Measurements from ENCODE around the gene MPP7.

Gene MPP7

DNA sequence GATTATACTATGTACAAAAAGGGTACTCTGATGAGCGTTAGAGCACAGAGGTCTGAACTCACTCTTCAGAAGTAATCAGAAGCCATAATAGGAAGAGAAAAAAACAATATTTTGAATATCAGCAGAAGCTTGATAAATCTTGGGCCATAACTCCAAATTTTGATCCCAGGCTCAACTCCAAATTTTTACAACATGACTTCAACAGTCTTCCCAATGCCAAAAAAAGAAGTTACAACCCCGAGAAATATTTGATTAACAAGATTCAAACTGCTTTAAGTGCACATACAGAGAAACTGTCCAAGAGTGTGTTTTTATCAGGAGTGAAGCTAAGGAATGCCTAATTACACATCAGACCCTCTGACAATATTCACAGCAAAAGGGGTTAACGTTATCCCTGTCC lies 7.5 kb downstream of the MPP7 start:
- Mint-ChIP-seq H3K4me1 (ENCODE audit: low read depth) (peaks cover 13% of the 10 kb centered on the region), H3K27me3 (no peaks in the 10 kb centered on the region), H3K27ac (no peak overlapping the region), H3K4me3 (no peak overlapping the region), H3K36me3 (ENCODE audit: low read depth) (no peaks in the 10 kb centered on the region), H3K9me3 (no peaks in the 10 kb centered on the region)
- intact Hi-C loops (cut with micrococcal nuclease), result no loop called here

DNA sequence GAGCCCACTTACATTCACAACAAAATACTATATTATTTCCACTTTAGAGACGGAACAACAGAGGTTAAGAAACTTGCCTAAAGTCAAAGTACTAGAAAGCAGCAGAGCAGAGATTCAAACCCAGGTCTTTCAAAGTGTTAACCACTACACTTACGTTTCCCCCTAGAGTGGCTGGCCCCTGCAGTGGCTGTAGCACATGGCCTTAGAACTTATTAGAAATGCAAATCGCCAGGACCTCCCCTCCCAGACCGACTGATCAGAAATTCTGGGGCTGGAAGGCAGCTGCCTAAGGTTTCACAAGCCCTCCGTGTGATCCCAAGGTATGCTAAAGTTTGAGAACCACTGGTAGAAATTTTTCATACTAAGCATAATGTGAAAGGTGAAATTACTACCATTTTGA lies 8.1 kb downstream of the MPP7 start:
- Mint-ChIP-seq H3K27me3 (no peaks in the 10 kb centered on the region), H3K36me3 (ENCODE audit: low read depth) (no peaks in the 10 kb centered on the region), H3K4me1 (ENCODE audit: low read depth) (peaks cover 13% of the 10 kb centered on the region), H3K4me3 (no peak overlapping the region), H3K27ac (no peak overlapping the region), H3K9me3 (no peaks in the 10 kb centered on the region)
- intact Hi-C loops (cut with micrococcal nuclease), result no loop called here

- intact Hi-C loops (cut with micrococcal nuclease), result no loop called here
- no peak overlapping the region for H3K4me3 Mint-ChIP-seq
- H3K27me3 Mint-ChIP-seq, result no peaks in the 10 kb centered on the region
- no peaks in the 10 kb centered on the region for H3K9me3 Mint-ChIP-seq
- H3K36me3 Mint-ChIP-seq (ENCODE audit: low read depth), result no peaks in the 10 kb centered on the region
- no peak overlapping the region for H3K27ac Mint-ChIP-seq
- H3K4me1 Mint-ChIP-seq (ENCODE audit: low read depth), result peaks cover 17% of the 10 kb centered on the region
Observed at GRCh38 chr10:28294169-28294532, 8.7 kb downstream of the MPP7 start.

DNA sequence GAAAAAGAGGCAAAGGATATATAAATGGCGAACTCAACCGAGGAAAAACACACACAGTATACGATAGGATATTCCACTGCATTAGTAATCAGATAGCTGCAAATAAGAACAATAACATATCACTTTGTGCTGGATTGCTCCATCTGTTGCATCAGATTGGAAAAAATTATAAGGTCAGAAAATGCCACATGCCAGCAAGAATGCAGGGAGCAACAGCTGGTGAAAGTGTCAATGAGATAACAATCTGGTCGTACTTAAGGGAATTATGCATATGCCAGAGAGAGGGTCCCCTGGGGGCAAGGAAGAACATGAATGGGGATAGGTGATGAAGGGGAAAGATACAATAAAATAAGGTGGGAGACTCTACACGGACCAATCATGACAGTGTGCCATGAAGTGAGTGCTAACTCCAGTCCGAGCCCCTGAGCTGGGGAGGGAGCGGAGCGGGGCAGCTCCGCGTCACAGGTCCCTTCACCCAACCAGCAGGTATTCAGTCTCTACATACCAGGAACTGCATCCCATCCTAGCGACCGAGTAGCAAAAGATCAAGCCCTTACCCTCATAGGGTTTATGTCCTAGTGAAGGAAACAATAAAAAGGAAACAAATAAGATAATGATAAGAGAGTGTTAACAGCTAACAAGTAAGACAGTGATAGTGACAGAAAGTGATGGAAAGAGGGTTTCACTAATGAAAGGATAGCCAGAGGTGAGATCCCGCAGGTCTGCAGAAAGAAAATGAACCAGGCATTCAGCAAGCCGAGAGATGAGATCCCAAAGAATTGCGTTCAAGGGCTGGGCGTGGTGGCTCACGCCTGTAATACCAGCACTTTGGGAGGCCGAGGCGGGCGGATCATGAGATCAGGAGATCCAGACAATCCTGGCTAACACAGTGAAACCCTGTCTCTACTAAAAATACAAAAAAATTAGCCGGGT lies 9.4 kb downstream of the MPP7 start:
- intact Hi-C loops (cut with micrococcal nuclease), result no loop called here
- H3K36me3 Mint-ChIP-seq (ENCODE audit: low read depth), result no peaks in the 10 kb centered on the region
- H3K27ac Mint-ChIP-seq, result no peak overlapping the region
- H3K4me3 Mint-ChIP-seq, result no peak overlapping the region
- H3K27me3 Mint-ChIP-seq, result no peaks in the 10 kb centered on the region
- peaks cover 14% of the 10 kb centered on the region for H3K4me1 Mint-ChIP-seq (ENCODE audit: low read depth)
- no peaks in the 10 kb centered on the region for H3K9me3 Mint-ChIP-seq

- Mint-ChIP-seq H3K27ac (no peak overlapping the region), H3K27me3 (no peaks in the 10 kb centered on the region), H3K4me3 (no peak overlapping the region), H3K4me1 (ENCODE audit: low read depth) (peaks cover 14% of the 10 kb centered on the region), H3K9me3 (no peaks in the 10 kb centered on the region), H3K36me3 (ENCODE audit: low read depth) (no peaks in the 10 kb centered on the region)
- intact Hi-C loops (cut with micrococcal nuclease), result no loop called here
Observed at GRCh38 chr10:28291881-28292297, 11.0 kb downstream of the MPP7 start.

GRCh38 chr10:28285816-28286215 lies 17.0 kb downstream of the MPP7 start:
- Mint-ChIP-seq H3K4me1 (ENCODE audit: low read depth) (peaks cover 19% of the 10 kb centered on the region), H3K36me3 (ENCODE audit: low read depth) (no peaks in the 10 kb centered on the region), H3K27ac (no peak overlapping the region), H3K27me3 (no peaks in the 10 kb centered on the region), H3K9me3 (no peaks in the 10 kb centered on the region), H3K4me3 (no peak overlapping the region)
- intact Hi-C loops (cut with micrococcal nuclease), result no loop called here

DNA sequence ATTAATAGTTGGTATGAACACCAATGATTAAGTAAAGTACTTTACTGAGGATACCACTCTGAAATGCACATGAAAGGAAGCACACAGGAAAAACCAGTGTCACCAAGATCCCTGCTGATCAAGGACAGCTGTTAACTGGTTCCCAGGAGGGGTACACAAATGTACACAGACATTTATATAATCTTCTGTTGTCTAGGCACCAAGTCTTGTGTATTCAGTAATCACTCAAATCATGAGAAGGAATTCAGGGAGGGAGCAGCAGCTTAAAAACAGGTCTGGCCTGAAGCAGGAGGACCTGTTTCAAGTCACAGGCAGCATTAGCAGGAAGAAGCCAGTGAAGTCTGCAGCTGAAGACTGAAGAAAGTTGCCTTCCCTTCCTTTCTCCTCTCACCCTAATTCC lies 18.7 kb downstream of the MPP7 start:
- H3K27ac Mint-ChIP-seq, result no peak overlapping the region
- H3K4me1 Mint-ChIP-seq (ENCODE audit: low read depth), result peaks cover 17% of the 10 kb centered on the region
- H3K36me3 Mint-ChIP-seq (ENCODE audit: low read depth), result no peaks in the 10 kb centered on the region
- H3K4me3 Mint-ChIP-seq, result no peak overlapping the region
- H3K27me3 Mint-ChIP-seq, result no peaks in the 10 kb centered on the region
- no peaks in the 10 kb centered on the region for H3K9me3 Mint-ChIP-seq
- intact Hi-C loops (cut with micrococcal nuclease), result no loop called here

DNA sequence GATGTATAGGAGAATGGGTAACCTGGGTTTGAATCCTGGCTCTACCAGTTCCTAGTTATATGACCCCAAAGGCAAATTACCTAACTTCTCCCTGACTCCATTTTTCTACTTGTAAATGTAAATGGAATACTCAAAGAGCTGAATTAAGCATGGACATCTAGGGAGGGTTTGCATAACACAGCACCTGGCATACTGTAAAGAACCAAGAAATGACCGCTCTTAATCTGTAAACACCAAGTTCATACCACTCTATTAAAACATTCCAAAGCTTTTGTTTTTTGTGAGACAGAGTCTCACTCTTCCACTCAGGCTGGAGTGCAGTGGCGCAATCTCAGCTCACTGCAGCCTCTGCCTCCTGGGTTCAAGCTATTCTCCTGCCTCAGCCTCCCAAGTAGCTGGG lies 19.6 kb downstream of the MPP7 start:
- intact Hi-C loops (cut with micrococcal nuclease), result no loop called here
- no peak overlapping the region for H3K27ac Mint-ChIP-seq
- no peaks in the 10 kb centered on the region for H3K27me3 Mint-ChIP-seq
- no peaks in the 10 kb centered on the region for H3K9me3 Mint-ChIP-seq
- no peak overlapping the region for H3K4me3 Mint-ChIP-seq
- peaks cover 19% of the 10 kb centered on the region for H3K4me1 Mint-ChIP-seq (ENCODE audit: low read depth)
- H3K36me3 Mint-ChIP-seq (ENCODE audit: low read depth), result no peaks in the 10 kb centered on the region

- H3K27ac Mint-ChIP-seq, result no peak overlapping the region
- no peaks in the 10 kb centered on the region for H3K27me3 Mint-ChIP-seq
- H3K4me3 Mint-ChIP-seq, result no peak overlapping the region
- peaks cover 19% of the 10 kb centered on the region for H3K4me1 Mint-ChIP-seq (ENCODE audit: low read depth)
- intact Hi-C loops (cut with micrococcal nuclease), result no loop called here
- H3K36me3 Mint-ChIP-seq (ENCODE audit: low read depth), result no peaks in the 10 kb centered on the region
- no peaks in the 10 kb centered on the region for H3K9me3 Mint-ChIP-seq
Observed at GRCh38 chr10:28282336-28282735, 20.5 kb downstream of the MPP7 start.

DNA sequence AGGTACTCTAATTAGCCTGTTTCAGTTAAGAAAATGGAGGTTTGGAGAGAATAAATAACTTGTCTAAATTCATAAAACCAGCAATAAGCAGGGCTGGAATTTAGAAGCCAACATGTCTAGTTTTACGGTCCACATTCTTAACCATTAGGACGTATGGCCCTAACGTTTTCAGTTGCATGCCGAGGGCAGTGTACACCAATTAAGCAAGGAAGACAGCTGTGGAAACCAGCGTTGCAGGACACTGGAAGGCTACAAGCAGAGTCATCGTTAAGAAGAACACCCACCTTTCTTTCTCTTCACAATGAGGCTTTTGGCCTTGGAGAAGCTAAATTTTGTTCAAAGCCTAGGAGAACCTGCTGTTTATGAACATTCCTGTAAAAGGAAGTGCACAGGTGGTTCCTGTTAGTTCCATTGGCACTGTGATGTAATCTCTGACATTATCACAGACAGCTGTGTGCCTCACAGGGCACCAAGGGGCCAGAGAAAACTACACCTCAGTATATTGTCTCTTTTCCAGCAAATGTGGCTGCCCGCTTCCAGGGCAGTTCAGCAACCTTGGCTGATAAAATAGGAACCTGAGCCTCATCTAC lies 21.0 kb downstream of the MPP7 start:
- Mint-ChIP-seq H3K9me3 (no peaks in the 10 kb centered on the region), H3K36me3 (ENCODE audit: low read depth) (no peaks in the 10 kb centered on the region), H3K27me3 (no peaks in the 10 kb centered on the region), H3K27ac (no peak overlapping the region), H3K4me3 (no peak overlapping the region), H3K4me1 (ENCODE audit: low read depth) (peaks cover 19% of the 10 kb centered on the region)
- intact Hi-C loops (cut with micrococcal nuclease), result no loop called here

- Mint-ChIP-seq H3K27ac (no peak overlapping the region), H3K4me1 (ENCODE audit: low read depth) (peaks cover 19% of the 10 kb centered on the region), H3K27me3 (no peaks in the 10 kb centered on the region), H3K9me3 (no peaks in the 10 kb centered on the region), H3K4me3 (no peak overlapping the region), H3K36me3 (ENCODE audit: low read depth) (no peaks in the 10 kb centered on the region)
- intact Hi-C loops (cut with micrococcal nuclease), result no loop called here
Observed at GRCh38 chr10:28280652-28281051, 22.2 kb downstream of the MPP7 start.

DNA sequence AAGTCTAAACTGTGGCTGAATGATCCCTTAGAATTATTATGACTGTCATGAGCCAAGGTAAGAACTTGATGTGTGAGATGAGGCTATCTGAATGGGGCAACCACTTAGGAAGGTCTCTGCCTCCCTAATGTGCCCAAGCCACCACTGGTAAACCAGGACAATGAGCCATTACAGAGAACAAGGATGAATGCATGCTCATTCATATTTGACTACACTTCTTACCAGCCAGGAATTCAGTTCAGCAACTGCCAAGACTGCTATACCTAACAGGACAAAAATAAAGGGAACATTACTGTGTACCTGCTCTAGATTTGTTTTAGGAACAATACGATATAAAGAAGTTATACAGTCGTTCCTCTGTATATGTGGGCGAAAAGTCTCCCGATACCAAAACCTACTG lies 23.0 kb downstream of the MPP7 start:
- H3K9me3 Mint-ChIP-seq, result no peaks in the 10 kb centered on the region
- H3K27ac Mint-ChIP-seq, result no peak overlapping the region
- H3K4me1 Mint-ChIP-seq (ENCODE audit: low read depth), result peaks cover 19% of the 10 kb centered on the region
- no peak overlapping the region for H3K4me3 Mint-ChIP-seq
- no peaks in the 10 kb centered on the region for H3K36me3 Mint-ChIP-seq (ENCODE audit: low read depth)
- intact Hi-C loops (cut with micrococcal nuclease), result no loop called here
- H3K27me3 Mint-ChIP-seq, result no peaks in the 10 kb centered on the region

DNA sequence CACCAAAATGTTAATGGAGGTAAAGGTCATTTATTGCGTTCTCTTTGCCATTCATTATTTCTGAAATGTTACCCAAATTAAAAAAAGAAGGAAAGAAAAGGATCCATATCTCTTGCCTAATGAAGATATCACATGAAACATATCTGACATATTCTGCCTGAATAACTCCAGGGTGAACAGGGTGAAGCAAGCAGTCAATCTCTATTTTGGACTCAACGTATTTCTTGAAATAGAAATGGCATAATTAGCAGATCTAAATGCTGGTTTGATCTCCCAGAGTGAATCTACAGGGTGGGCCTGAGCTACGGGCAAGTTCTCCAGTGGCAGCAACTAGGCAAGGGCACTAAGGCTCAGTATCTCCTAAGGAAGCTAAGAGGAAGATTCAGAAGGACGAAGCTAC lies 24.0 kb downstream of the MPP7 start:
- H3K27ac Mint-ChIP-seq, result no peak overlapping the region

DNA sequence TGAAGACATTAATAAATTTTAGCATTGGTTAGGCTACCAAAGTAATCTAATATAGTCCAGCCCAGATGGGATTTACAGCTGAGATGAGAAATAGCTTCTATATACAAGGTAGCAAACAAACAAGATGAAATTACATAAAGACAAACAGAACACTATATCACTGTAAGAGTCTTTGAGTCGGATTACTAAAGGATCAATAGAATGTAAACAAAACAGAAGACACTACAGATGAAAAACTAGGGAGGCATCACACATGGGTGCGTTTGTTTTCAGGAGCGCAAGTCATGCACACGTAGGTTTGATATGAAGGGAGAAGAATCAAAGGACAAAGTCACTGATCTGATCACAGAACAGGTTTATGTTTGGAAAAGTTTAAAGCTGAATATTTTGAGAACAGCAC lies 26.5 kb downstream of the MPP7 start:
- intact Hi-C loops (cut with micrococcal nuclease), result no loop called here
- no peaks in the 10 kb centered on the region for H3K36me3 Mint-ChIP-seq (ENCODE audit: low read depth)
- peaks cover 15% of the 10 kb centered on the region for H3K4me1 Mint-ChIP-seq (ENCODE audit: low read depth)
- H3K4me3 Mint-ChIP-seq, result no peak overlapping the region
- no peaks in the 10 kb centered on the region for H3K27me3 Mint-ChIP-seq
- no peak overlapping the region for H3K27ac Mint-ChIP-seq
- H3K9me3 Mint-ChIP-seq, result no peaks in the 10 kb centered on the region

More for the DNA sequence above, 24.0 kb downstream of the MPP7 start:
- no peaks in the 10 kb centered on the region for H3K36me3 Mint-ChIP-seq (ENCODE audit: low read depth)
- no peaks in the 10 kb centered on the region for H3K27me3 Mint-ChIP-seq
- H3K4me3 Mint-ChIP-seq, result no peak overlapping the region
- H3K9me3 Mint-ChIP-seq, result no peaks in the 10 kb centered on the region
- intact Hi-C loops (cut with micrococcal nuclease), result no loop called here
- peaks cover 19% of the 10 kb centered on the region for H3K4me1 Mint-ChIP-seq (ENCODE audit: low read depth)

- intact Hi-C loops (cut with micrococcal nuclease), result no loop called here
- Mint-ChIP-seq H3K36me3 (ENCODE audit: low read depth) (no peaks in the 10 kb centered on the region), H3K4me1 (ENCODE audit: low read depth) (peaks cover 15% of the 10 kb centered on the region), H3K9me3 (no peaks in the 10 kb centered on the region), H3K4me3 (no peak overlapping the region), H3K27ac (no peak overlapping the region), H3K27me3 (no peaks in the 10 kb centered on the region)
Observed at GRCh38 chr10:28274475-28274874, 28.4 kb downstream of the MPP7 start.

All from dendritic cell treated with granulocyte-macrophage colony-stimulating factor and Interleukin-4, amounts not matched to agents 40 ng/mL and 50 ng/mL, for 4 days (primary cell).